ENCODE results near the gene SKI. TPM values are rescaled to one million over a fixed set of nuclear protein-coding genes. Genes with fewer than 3 reads are reported as not detected.

The SKI gene
- total and polyA plus RNA-seq, 2 donors (not counting 1 experiment from before 2014, with no cell fraction given), result 14.9 to 74.9 TPM

GRCh38 chr1:2238361-2239012 lies 10.4 kb downstream of the SKI start:
- DNase-seq, result no peak
- POLR2A ChIA-PET, result no interaction called here
- Mint-ChIP-seq H3K9me3 (ENCODE audit: insufficient read depth) (no peaks in the 10 kb centered on the region), H3K4me1 (peaks cover 66% of the 10 kb centered on the region), H3K27ac (no peak overlapping the region), H3K27me3 (no peaks in the 10 kb centered on the region), H3K4me3 (no peak overlapping the region)
- Histone ChIP-seq H3K9ac (ENCODE audit: low read length) (no peak overlapping the region), H3K4me2 (replicated peaks; ENCODE audit: low read depth, low read length, poor library complexity, severe bottlenecking) (peak overlapping the region; percentile 6), H3K4me3 (ENCODE audit: control extremely low read depth in 1 of 5, extremely low read depth in 1 of 5, insufficient read depth in 1 of 5, low read depth in 2 of 5, low read length in 4 of 5) (no peak overlapping the region), H2AFZ (ENCODE audit: insufficient read depth, low read depth, low read length, poor library complexity, severe bottlenecking) (no peak overlapping the region), H4K20me1 (ENCODE audit: control insufficient read depth, insufficient read depth, low read length, poor library complexity, severe bottlenecking) (peaks cover 100% of the 10 kb centered on the region), H3K27me3 (replicated peaks in 1 of 4; ENCODE audit: control extremely low read depth in 1 of 4, control insufficient read depth in 3 of 4, insufficient read depth in 4 of 4, low read length in 3 of 4) (no peaks in the 10 kb centered on the region), H3K79me2 (ENCODE audit: control insufficient read depth, insufficient read depth, low read length) (peaks cover 100% of the 10 kb centered on the region), H3K4me1 (ENCODE audit: control insufficient read depth in 2 of 2, insufficient read depth in 2 of 2, low read length in 2 of 2) (peaks cover 36 to 65% of the 10 kb centered on the region in 2 donors), H3K9me3 (ENCODE audit: control extremely low read depth in 1 of 3, control insufficient read depth in 2 of 3, insufficient read depth in 1 of 3, low read length in 2 of 3) (no peaks in the 10 kb centered on the region), H3K36me3 (replicated peaks in 1 of 2; ENCODE audit: control extremely low read depth in 1 of 2, control insufficient read depth in 1 of 2, extremely low read depth in 1 of 2, insufficient read depth in 2 of 2, low read length in 1 of 2) (peaks cover 0 to 28% of the 10 kb centered on the region in 2 experiments), H3K27ac (ENCODE audit: low read length in 2 of 2) (no peak overlapping the region)
- WGBS (ENCODE audit: insufficient coverage), result 95% methylated on average over 23 of the region's 25 CpGs
- ATAC-seq (ENCODE audit: low read depth), result no peak
- intact Hi-C loops (cut with micrococcal nuclease), result no loop called here
- CTCF ChIA-PET, result no interaction called here
- TF ChIP-seq EZH2 (IDR thresholded peaks at IDR 0.05; ENCODE audit: borderline replicate concordance, insufficient read depth, low read depth, low read length, poor library complexity, severe bottlenecking), result no peak
- TF ChIP-seq, protein P1, sequence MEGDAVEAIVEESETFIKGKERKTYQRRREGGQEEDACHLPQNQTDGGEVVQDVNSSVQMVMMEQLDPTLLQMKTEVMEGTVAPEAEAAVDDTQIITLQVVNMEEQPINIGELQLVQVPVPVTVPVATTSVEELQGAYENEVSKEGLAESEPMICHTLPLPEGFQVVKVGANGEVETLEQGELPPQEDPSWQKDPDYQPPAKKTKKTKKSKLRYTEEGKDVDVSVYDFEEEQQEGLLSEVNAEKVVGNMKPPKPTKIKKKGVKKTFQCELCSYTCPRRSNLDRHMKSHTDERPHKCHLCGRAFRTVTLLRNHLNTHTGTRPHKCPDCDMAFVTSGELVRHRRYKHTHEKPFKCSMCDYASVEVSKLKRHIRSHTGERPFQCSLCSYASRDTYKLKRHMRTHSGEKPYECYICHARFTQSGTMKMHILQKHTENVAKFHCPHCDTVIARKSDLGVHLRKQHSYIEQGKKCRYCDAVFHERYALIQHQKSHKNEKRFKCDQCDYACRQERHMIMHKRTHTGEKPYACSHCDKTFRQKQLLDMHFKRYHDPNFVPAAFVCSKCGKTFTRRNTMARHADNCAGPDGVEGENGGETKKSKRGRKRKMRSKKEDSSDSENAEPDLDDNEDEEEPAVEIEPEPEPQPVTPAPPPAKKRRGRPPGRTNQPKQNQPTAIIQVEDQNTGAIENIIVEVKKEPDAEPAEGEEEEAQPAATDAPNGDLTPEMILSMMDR (IDR thresholded peaks at IDR 0.05), result no peak

- ATAC-seq (ENCODE audit: low read depth), result no peak
- H3K4me1 ChIP-seq (ENCODE audit: control insufficient read depth in 2 of 2, insufficient read depth in 2 of 2, low read length in 2 of 2), result peaks cover 31 to 60% of the 10 kb centered on the region in 2 donors
- H3K9me3 ChIP-seq (ENCODE audit: control extremely low read depth in 1 of 3, control insufficient read depth in 2 of 3, insufficient read depth in 1 of 3, low read length in 2 of 3), result no peaks in the 10 kb centered on the region
- H3K4me2 ChIP-seq (replicated peaks; ENCODE audit: low read depth, low read length, poor library complexity, severe bottlenecking), result no peak overlapping the region
- H2AFZ ChIP-seq (ENCODE audit: insufficient read depth, low read depth, low read length, poor library complexity, severe bottlenecking), result no peak overlapping the region
- CTCF ChIA-PET, result interaction anchor here (1.6 kb wide), 1 partner anchor 22 kb away, joined by 3 read pairs; no protein-coding TSS in a partner anchor
- POLR2A ChIA-PET, result no interaction called here
- H3K36me3 ChIP-seq (replicated peaks in 1 of 2; ENCODE audit: control extremely low read depth in 1 of 2, control insufficient read depth in 1 of 2, extremely low read depth in 1 of 2, insufficient read depth in 2 of 2, low read length in 1 of 2), result peaks cover 0 to 29% of the 10 kb centered on the region in 2 experiments
- Mint-ChIP-seq H3K4me1 (peaks cover 64% of the 10 kb centered on the region), H3K9me3 (ENCODE audit: insufficient read depth) (no peaks in the 10 kb centered on the region), H3K4me3 (no peak overlapping the region), H3K27me3 (no peaks in the 10 kb centered on the region), H3K27ac (no peak overlapping the region)
- H4K20me1 ChIP-seq (ENCODE audit: control insufficient read depth, insufficient read depth, low read length, poor library complexity, severe bottlenecking), result peaks cover 100% of the 10 kb centered on the region
- WGBS (ENCODE audit: insufficient coverage), result 97% methylated on average over 3 of the region's 6 CpGs
- H3K27me3 ChIP-seq (replicated peaks in 1 of 4; ENCODE audit: control extremely low read depth in 1 of 4, control insufficient read depth in 3 of 4, insufficient read depth in 4 of 4, low read length in 3 of 4), result no peaks in the 10 kb centered on the region
- H3K9ac ChIP-seq (ENCODE audit: low read length), result no peak overlapping the region
- H3K4me3 ChIP-seq (ENCODE audit: control extremely low read depth in 1 of 5, extremely low read depth in 1 of 5, insufficient read depth in 1 of 5, low read depth in 2 of 5, low read length in 4 of 5), result no peak overlapping the region
- peaks cover 100% of the 10 kb centered on the region for H3K79me2 ChIP-seq (ENCODE audit: control insufficient read depth, insufficient read depth, low read length)
- TF ChIP-seq, protein P1 (IDR thresholded peaks at IDR 0.05), result no peak
- no peak for TF ChIP-seq EZH2 (IDR thresholded peaks at IDR 0.05; ENCODE audit: borderline replicate concordance, insufficient read depth, low read depth, low read length, poor library complexity, severe bottlenecking)
- H3K27ac ChIP-seq (ENCODE audit: low read length in 2 of 2), result no peak overlapping the region
- no peak for DNase-seq
- intact Hi-C loops (cut with micrococcal nuclease), result no loop called here
Measured at GRCh38 chr1:2239013-2239370, 10.9 kb downstream of the SKI start.

Measured in B cell (primary cell).